Fibroblast of skin of abdomen (primary cell): ENCODE results near the gene CREBBP.

Experiments
- DNase-seq: peaks from one replicate; pipeline ENCODE4 v3.0.0-alpha.2; 2013

The CREBBP gene

GRCh38 chr16:3854750-3855541, 25.6 kb downstream of the CREBBP start:
- no peak for DNase-seq

- DNase-seq: no peak
Observed at GRCh38 chr16:3850544-3850899, 30.0 kb downstream of the CREBBP start.

GRCh38 chr16:3849751-3850543, 30.6 kb downstream of the CREBBP start:
- DNase-seq: no peak

- DNase-seq: no peak
Observed at GRCh38 chr16:3846595-3847091, 33.9 kb downstream of the CREBBP start.

GRCh38 chr16:3846087-3846486, 34.4 kb downstream of the CREBBP start:
- DNase-seq: no peak

GRCh38 chr16:3842994-3843393, 37.5 kb downstream of the CREBBP start:
- DNase-seq: peak; percentile 33

GRCh38 chr16:3841729-3842508, 38.6 kb downstream of the CREBBP start:
- DNase-seq: no peak

- no peak for DNase-seq
Observed at GRCh38 chr16:3839402-3840184, 40.9 kb downstream of the CREBBP start.

GRCh38 chr16:3838600-3839401, 41.7 kb downstream of the CREBBP start:
- DNase-seq: no peak

- no peak for DNase-seq
Observed at GRCh38 chr16:3837851-3838586, 42.5 kb downstream of the CREBBP start.

GRCh38 chr16:3836641-3837040, 43.9 kb downstream of the CREBBP start:
- no peak for DNase-seq

GRCh38 chr16:3835089-3835602, 45.4 kb downstream of the CREBBP start:
- DNase-seq: no peak

- no peak for DNase-seq
Observed at GRCh38 chr16:3832668-3833067, 47.8 kb downstream of the CREBBP start.

- DNase-seq: no peak
Observed at GRCh38 chr16:3830625-3831254, 49.8 kb downstream of the CREBBP start.

GRCh38 chr16:3829631-3830536, 50.6 kb downstream of the CREBBP start:
- DNase-seq: no peak

GRCh38 chr16:3825940-3826339, 54.6 kb downstream of the CREBBP start:
- DNase-seq: no peak

GRCh38 chr16:3825103-3825502, 55.4 kb downstream of the CREBBP start:
- DNase-seq: peak; percentile 78

- DNase-seq: no peak
Observed at GRCh38 chr16:3824121-3824795, 56.3 kb downstream of the CREBBP start.
